KMS-11 (cell line): Measurements from ENCODE around the gene COG2.

Experiments
- H2AFZ ChIP-seq: fragments of 200-600 bp; sonication (generic); 2 replicates; pipeline ENCODE4 v1.6.1; 2016; ENCODE audit warnings: antibody characterized with exemption, mixed run types, low read depth
- H3K27ac ChIP-seq: fragments of 200-600 bp; sonication (generic); 2 replicates; pipeline ENCODE4 v1.6.1; 2016; ENCODE audit warnings: mild to moderate bottlenecking, mixed run types
- H3K27me3 ChIP-seq: fragments of 200-600 bp; sonication (generic); 2 replicates; pipeline ENCODE4 v1.6.1; 2017; ENCODE audit warnings: mild to moderate bottlenecking, low read depth, mixed run types, moderate library complexity; ENCODE audit not compliant: insufficient read depth
- H3K36me3 ChIP-seq: fragments of 200-600 bp; sonication (generic); 2 replicates; pipeline ENCODE4 v1.6.1; 2017; ENCODE audit warnings: mild to moderate bottlenecking, mixed run types; ENCODE audit not compliant: insufficient read depth
- H3K4me1 ChIP-seq: fragments of 200-600 bp; sonication (generic); 2 replicates; pipeline ENCODE4 v1.6.1; 2016; ENCODE audit warnings: mild to moderate bottlenecking, low read depth, mixed run types; ENCODE audit not compliant: poor library complexity, severe bottlenecking
- H3K4me2 ChIP-seq: fragments of 200-600 bp; sonication (generic); 2 replicates; pipeline ENCODE4 v1.7.0; 2016; ENCODE audit warnings: mild to moderate bottlenecking, mixed run types
- H3K4me3 ChIP-seq: fragments of 200-600 bp; sonication (generic); IDR thresholded peaks from 2 replicates; pipeline ENCODE4 v1.6.1; 2017; ENCODE audit warnings: low read depth, low read length, mixed read lengths; ENCODE audit not compliant: insufficient read depth
- H3K79me2 ChIP-seq: fragments of 200-600 bp; sonication (generic); 2 replicates; pipeline ENCODE4 v1.6.1; 2016; ENCODE audit warnings: low read depth, mixed run types; ENCODE audit not compliant: insufficient read depth
- H3K9ac ChIP-seq: fragments of 200-600 bp; sonication (generic); 2 replicates; pipeline ENCODE4 v1.6.1; 2016; ENCODE audit warnings: mild to moderate bottlenecking, mixed run types
- H4K20me1 ChIP-seq: fragments of 200-600 bp; sonication (generic); 2 replicates; pipeline ENCODE4 v1.6.1; 2016; ENCODE audit warnings: mild to moderate bottlenecking, mixed run types; ENCODE audit not compliant: insufficient read depth
- CTCF ChIP-seq: fragments of 200-600 bp; sonication (generic); conservative IDR thresholded peaks from 2 replicates; pipeline ENCODE4 v1.6.1; 2017; ENCODE audit warnings: low read depth, mild to moderate bottlenecking, antibody characterized with exemption, low read length, moderate library complexity, mixed read lengths

Gene COG2

GRCh38 chr1:230691615-230692014 lies 49.3 kb downstream of the COG2 start:
- Histone ChIP-seq H3K4me2 (no peak overlapping the region), H3K36me3 (peaks cover 13% of the 10 kb centered on the region; the same call in 1 of the 2 replicates)

DNA sequence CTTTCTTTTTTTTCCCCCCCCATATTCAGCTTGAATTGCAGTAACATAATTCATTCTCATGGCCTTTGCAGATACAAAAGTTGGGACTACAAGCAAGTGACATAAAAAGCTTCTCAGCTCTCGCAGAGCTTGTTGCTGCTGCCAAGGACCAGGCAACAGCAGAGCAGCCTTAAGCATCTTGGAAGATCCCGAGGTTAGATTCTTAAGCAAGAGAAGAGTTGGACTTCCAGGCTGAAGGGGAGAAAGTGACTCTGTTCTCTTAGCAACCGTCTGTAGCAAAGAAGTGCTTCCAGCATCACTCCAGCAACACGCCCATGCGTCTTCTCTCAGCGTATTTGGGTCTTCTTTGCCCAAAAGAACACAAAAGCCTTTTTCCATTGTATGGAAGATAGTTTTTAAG lies 50.9 kb downstream of the COG2 start:
- no peaks in the 10 kb centered on the region for H3K27me3 ChIP-seq
- no peaks in the 10 kb centered on the region for H3K4me1 ChIP-seq
- no peak for TF ChIP-seq CTCF
- no peak overlapping the region for H2AFZ ChIP-seq
- peaks cover 13% of the 10 kb centered on the region; the same call in 1 of the 2 replicates for H3K36me3 ChIP-seq
- no peaks in the 10 kb centered on the region for H3K79me2 ChIP-seq
- H3K27ac ChIP-seq: no peak overlapping the region
- no peak overlapping the region for H3K9ac ChIP-seq
- H4K20me1 ChIP-seq: no peaks in the 10 kb centered on the region
- no peak overlapping the region for H3K4me3 ChIP-seq
- H3K4me2 ChIP-seq: no peak overlapping the region

More at GRCh38 chr1:230691615-230692014, 49.3 kb downstream of the COG2 start:
- no peak overlapping the region for H2AFZ ChIP-seq
- H3K27me3 ChIP-seq: no peaks in the 10 kb centered on the region
- H3K27ac ChIP-seq: no peak overlapping the region
- H3K9ac ChIP-seq: no peak overlapping the region
- no peaks in the 10 kb centered on the region for H4K20me1 ChIP-seq
- no peaks in the 10 kb centered on the region for H3K79me2 ChIP-seq
- TF ChIP-seq CTCF: no peak
- H3K4me1 ChIP-seq: no peaks in the 10 kb centered on the region
- H3K4me3 ChIP-seq: no peak overlapping the region

GRCh38 chr1:230693777-230694176 lies 51.5 kb downstream of the COG2 start:
- H3K4me2 ChIP-seq: no peak overlapping the region
- H4K20me1 ChIP-seq: no peaks in the 10 kb centered on the region
- TF ChIP-seq CTCF: no peak
- no peak overlapping the region for H2AFZ ChIP-seq
- H3K36me3 ChIP-seq: peaks cover 13% of the 10 kb centered on the region; the same call in 1 of the 2 replicates
- no peaks in the 10 kb centered on the region for H3K79me2 ChIP-seq
- H3K27me3 ChIP-seq: no peaks in the 10 kb centered on the region
- H3K27ac ChIP-seq: no peak overlapping the region
- no peaks in the 10 kb centered on the region for H3K4me1 ChIP-seq
- H3K4me3 ChIP-seq: no peak overlapping the region
- no peak overlapping the region for H3K9ac ChIP-seq

- H2AFZ ChIP-seq: no peak overlapping the region
- no peaks in the 10 kb centered on the region for H3K4me1 ChIP-seq
- no peaks in the 10 kb centered on the region for H3K79me2 ChIP-seq
- H3K9ac ChIP-seq: no peak overlapping the region
- no peaks in the 10 kb centered on the region for H4K20me1 ChIP-seq
- H3K27ac ChIP-seq: no peak overlapping the region
- TF ChIP-seq CTCF: no peak
- H3K27me3 ChIP-seq: no peaks in the 10 kb centered on the region
- H3K4me3 ChIP-seq: no peak overlapping the region
- no peak overlapping the region for H3K4me2 ChIP-seq
- H3K36me3 ChIP-seq: peaks cover 13% of the 10 kb centered on the region; the same call in 1 of the 2 replicates
Observed at GRCh38 chr1:230694464-230694863, 52.2 kb downstream of the COG2 start.
